ENCODE results near the gene UNC79. TPM values are rescaled to one million over a fixed set of nuclear protein-coding genes. Genes with fewer than 3 reads are reported as not detected.

The UNC79 gene
- total RNA-seq, 2 donors from 2014 or later = 0.05 to 0.09 TPM

DNA sequence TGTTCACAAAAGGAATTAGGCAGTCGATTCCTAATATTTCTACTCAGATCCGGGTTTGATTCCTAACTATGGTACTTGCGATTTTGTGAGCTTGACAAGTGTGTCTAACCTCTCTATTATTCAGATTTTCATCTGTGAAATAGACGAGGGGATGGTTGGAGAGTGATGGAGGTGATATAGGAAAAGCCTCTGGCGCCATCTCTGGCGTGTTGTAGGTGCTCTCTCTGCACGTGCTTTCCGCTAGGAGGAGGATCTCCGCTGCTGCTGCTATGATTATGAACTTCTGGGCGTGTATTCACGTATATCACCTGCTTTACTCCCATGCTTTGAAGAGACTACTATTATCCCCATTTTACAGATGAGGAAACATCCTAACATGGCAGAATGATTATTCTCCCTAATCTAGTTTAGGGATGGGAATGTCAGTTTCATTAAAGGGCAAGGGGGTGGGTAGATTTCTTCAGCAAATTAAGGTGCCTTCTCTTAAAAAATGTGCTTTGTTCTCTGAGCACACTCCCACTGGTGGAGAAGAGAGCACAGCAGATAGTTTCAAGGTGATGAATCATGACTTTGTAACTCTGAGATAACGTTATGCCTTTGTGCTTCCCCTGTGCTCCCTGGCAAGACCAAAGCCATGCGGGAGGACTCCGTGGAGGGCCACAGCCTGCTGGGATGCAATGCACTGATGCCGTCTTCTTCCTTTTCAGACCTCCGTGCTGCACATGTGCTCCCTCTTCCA lies 260.5 kb downstream of the UNC79 start:
- intact Hi-C loops (cut with DNase I) = no loop called here
- no peak for DNase-seq (ENCODE audit: low spot score)

DNA sequence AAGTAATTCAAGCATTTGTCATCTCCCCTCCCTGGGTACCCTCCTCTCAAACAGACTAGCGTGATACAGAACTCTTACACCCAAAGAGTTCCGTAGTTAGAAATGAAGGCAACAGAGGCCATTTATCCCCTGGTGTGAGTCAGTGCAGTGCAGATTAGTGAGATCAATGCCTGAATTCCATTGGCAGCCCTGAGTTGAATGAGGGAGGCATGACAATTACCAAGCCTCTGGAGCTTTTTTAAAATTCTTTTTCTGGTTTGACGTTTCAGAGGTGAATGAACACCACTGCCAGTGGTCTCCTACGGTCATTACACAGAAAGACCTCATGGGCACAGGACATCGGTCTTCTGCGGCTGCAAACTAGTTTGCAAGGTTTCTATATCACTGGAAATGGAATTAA lies 263.2 kb downstream of the UNC79 start:
- no peak for DNase-seq (ENCODE audit: low spot score)
- intact Hi-C loops (cut with DNase I) = no loop called here

DNA sequence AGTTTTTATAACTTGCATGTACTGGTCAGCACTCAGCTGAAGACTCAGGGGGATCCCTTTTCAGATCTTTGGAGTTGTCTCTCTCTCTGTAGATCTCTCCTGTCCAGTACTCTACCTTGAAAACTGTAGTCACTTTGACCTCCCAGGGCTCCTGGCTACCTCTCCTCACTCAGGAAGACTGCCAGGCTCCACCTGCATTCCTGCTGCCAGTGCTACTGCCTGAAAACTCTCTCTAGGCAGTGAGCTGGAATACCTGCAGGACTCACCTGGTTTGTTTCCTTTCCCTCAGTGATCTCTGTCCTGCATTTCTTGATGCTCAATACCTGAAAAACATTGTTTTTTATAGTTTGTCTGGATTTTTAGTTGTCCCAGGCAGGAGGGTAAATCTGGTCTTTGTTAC lies 270.2 kb downstream of the UNC79 start:
- DNase-seq (ENCODE audit: low spot score) = no peak
- intact Hi-C loops (cut with DNase I) = no loop called here

DNA sequence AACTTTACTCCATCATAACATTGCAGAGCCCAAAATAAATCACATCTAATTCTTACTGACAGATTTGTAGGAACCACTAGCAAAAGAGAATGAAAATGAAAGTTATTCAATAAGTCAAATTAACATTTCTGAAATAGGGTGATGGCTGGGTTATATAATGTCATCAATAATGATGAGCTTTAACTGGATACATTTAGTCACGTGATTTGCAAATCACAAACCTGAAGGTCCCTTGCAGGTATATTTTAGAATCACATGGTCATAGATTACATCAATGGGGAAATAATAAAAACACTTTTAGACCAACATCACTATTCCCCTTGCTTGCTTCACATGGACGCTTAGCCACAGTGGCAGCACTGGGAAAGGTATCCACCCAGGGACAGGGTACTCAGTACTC lies 270.8 kb downstream of the UNC79 start:
- DNase-seq (ENCODE audit: low spot score) = no peak
- intact Hi-C loops (cut with DNase I) = no loop called here

DNA sequence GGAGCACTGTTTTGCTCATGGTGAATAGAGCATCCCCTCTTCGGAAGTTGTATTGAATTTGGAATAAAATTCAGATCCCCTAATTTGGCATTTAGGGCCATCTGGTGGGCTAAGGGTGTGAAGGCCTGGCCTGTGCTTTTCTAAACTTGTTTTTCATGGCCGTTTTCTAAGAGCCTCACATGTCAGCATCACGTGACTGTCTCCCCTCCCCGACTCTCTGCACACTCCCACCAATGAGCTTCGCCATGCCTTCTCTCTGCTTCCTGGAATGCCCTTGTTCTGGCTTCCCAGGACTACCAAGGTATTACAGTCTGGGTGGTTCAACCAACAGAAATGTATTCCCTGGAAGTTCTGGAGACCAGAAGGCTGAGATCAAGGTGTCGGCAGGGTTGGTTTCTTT lies 272.2 kb downstream of the UNC79 start:
- no peak for DNase-seq (ENCODE audit: low spot score)
- intact Hi-C loops (cut with DNase I) = no loop called here

DNA sequence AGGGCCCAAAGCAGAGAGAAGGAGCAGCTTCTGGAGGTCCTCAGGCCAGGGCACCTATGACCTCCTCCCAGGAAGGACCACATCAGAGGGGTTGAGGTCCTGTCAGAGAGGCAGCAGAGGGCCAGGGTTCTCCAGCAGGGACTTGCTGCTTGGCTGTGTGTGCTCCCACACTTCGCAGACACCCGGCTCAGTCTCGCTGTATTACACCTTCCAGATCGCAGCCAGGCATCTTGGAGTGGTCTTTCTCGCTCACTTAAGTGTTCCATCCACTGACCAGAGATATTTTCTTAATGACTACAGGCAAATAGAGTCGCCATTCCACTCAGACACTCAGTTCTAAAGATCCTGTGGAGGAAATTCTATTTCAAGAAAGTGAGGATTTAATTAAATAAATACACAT lies 273.2 kb downstream of the UNC79 start:
- intact Hi-C loops (cut with DNase I) = no loop called here
- DNase-seq (ENCODE audit: low spot score) = no peak

DNA sequence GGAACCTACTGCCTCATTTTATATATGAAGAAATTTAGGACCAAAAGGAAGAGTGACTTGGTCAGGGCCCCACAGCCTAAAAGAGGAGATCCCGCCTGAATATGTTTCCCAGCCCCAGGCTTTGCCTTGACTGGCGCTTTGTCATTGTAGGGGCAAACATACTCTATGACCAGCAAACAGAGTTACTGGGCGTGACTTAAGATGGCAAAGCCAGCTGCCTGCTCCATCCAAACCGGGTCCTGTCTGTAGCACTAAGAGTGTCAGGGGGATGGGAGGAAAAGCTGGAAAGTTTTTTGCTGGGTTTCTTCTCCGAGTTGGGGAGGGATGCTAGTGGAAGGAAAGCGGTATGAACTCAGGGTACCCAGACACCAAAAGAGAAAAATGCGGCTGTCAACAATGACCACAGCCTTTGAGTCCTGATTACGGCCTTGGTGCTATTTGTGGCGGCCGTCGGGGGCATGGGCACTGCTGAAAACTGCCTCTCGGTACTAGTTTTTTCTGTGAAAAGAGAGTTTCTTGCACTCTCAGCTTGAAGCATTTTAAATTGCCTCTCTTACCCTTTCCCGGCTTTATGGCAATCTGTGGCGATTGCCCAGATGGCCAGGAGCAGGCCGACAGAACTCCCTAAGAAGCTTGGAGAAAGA lies 274.9 kb downstream of the UNC79 start:
- no peak for DNase-seq (ENCODE audit: low spot score)
- intact Hi-C loops (cut with DNase I) = no loop called here

DNA sequence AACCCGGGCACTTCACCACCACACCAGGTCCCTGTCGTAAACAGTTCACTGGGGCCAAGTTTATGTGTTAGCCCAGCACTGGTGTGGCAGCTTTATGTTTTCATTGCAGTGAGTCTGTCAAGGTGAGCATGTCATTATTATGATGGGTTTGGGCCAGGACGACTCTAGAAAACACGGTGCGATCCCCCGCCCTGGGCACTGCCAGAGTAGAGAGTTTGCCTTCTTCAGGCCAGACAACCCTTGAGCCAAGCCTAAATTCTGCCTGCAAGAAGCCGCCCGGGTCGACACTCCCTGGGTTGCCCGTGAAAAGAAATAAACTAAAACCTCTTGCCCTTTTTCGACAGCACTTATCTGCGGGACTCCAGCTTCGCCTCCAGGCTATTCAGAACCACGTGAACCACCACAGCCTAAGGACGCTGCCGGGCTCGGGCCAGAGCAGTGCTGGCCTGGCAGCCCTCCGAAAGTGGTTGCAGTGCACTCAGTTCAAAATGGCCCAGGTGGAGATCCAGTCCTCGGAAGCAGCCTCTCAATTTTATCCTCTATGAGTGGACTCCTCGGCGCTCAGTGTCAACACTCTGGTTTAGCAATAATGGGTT lies 275.7 kb downstream of the UNC79 start:
- DNase-seq (ENCODE audit: low spot score) = no peak
- intact Hi-C loops (cut with DNase I) = no loop called here

DNA sequence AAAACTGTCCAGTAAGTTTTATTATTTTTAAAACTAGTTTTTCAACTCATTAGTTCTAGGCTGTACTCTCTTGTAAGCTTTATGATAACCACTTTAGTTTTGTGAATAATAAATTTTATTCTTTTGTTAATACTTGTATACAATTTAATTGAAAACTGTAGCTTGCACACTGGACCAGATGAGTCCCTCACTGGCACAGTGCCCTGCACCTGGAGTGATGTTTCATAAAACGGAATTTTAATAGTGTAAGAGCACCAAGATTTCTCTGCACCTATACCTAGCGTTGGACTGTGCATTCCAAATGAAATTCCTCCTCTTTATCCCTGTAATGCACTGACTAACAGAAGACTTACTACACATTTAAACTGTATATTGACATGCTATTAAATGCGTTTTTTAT lies 276.7 kb downstream of the UNC79 start:
- intact Hi-C loops (cut with DNase I) = no loop called here
- no peak for DNase-seq (ENCODE audit: low spot score)

DNA sequence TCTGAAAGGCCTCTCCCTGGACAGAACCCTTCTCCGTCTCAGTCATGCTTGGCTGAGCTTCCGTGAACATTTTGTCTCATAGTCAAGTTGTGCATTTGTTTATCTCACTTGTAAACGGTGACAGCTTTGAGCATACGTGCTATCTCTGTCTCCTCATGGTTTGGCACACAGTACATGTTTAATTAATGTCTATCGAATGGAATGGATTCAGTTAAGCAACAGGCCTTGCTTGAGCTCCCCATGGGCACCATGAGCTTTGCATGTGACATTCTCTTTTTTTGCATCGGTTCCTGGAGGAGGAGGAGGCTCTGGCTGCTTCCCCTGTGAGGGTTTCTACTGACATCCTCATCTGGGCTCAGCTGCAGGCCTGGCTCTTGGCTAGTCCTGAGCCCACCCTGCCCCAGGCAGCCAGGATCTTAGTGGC lies 277.6 kb downstream of the UNC79 start:
- intact Hi-C loops (cut with DNase I) = no loop called here
- DNase-seq (ENCODE audit: low spot score) = no peak

DNA sequence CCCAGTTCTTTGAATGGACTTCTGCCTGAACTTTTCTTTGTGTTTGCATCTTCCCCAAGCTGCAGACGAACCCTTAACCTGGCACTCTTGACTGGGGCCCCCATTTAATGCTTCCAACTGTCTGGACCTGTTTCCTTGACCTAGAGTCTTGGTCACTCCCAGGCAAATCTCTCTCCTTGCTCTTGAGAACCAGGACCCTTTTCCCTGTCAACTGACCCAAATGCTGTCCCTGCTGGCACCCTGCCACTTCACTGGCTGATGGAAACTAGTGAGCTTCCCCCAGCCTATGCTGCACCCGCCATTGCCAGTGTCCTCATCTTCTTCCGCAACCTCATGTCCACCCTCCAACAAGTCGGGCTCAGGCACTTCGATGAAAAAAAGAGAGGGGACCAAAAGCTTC lies 278.1 kb downstream of the UNC79 start:
- intact Hi-C loops (cut with DNase I) = no loop called here

DNA sequence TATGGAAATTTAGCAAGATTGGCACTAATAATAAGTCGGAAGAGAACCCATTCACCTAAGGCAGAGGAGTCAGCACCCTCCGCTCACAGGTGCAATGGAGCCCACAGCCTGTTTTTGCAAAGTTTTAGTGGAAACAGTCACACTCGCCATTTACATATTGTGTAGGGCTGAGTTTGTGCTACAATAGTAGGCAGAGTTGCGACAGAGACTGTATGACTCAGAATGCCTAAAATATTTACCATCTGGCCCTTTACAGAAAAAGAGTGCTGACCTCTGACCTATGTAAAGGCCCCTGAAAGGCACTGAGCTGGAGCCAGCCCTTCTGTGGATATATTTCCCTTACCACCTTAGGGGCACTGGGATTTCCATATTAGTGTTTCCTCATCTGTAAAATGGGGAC lies 278.5 kb downstream of the UNC79 start:
- no peak for DNase-seq (ENCODE audit: low spot score)
- intact Hi-C loops (cut with DNase I) = no loop called here

More for the DNA sequence above, 278.1 kb downstream of the UNC79 start:
- no peak for DNase-seq (ENCODE audit: low spot score)

DNA sequence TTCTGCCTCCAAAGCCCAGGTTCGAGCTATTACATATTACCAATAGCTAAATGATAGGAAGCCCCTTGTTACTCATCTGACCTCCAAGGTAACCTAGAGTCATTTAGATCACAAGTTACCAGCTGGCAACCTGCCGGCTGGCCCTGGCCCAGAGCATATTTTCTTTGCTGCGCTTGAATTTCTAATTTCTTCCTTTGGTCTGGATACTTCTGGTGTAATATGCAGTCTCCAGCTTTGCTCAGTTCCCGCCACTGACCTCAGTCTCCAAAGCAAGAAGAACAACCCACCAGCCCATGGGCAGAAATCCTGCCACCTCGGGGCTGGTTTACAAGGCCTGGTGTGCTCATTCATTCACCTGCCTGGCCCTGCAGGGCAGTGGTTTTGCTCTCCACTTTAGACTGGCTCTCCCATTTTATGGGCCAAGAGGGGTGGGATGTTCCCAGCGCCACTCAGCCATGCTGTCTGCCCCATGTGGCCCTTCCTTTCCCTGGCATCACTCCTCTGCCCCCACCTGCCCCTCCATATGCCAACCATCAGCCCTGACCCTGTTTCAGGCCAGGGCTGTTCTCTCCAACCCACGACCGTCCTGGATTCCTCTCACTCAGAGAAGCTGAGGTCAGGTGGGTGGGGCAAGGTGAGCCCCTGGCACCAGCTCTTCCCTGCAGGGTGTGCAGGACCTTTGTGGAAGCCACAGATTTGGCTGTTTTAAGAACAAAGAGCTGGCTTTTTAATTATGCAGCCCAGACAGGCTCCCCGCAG lies 281.5 kb downstream of the UNC79 start:
- intact Hi-C loops (cut with DNase I) = no loop called here
- no peak for DNase-seq (ENCODE audit: low spot score)

DNA sequence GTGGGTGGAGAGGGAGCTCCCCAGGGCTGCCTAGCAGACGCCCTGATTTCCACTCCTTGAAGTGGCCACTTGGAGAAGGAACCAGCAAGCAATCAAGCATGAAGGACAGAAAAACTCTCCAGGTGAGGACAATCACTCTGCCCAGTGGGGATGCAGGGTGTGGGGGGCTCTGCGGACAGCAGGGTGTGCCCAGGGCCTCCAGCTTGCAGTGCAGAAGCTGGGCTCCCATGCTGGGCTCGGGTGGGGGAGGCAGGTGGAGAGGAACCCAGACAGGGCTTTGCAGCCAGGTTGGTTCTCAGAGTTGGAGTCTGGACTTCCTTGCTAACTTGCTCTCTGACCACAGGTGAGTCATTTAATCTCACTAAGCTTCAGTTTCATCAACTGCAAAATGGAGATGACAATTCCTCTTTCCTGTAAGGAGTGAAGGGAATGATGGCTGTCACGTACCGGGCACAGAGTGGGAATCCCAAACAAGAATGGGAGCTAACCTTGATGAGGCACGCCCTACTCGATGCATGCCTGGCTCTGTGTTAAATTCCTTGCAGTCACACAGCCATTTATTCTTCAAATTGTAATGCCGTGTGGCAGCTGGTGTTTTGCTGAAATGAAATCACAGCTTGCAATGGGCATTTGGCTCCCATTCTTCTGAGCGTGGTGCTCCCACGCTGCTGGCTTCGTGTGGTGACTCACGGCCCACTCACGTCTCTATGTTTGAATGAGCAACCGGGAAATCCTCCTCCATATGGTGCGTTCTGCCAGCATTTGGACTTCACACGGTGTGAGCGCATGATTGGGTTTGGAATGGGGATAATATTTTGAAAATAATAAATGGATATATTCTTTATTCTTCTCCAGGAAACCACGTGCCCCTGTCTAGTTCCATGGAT lies 282.3 kb downstream of the UNC79 start:
- intact Hi-C loops (cut with DNase I) = no loop called here

DNA sequence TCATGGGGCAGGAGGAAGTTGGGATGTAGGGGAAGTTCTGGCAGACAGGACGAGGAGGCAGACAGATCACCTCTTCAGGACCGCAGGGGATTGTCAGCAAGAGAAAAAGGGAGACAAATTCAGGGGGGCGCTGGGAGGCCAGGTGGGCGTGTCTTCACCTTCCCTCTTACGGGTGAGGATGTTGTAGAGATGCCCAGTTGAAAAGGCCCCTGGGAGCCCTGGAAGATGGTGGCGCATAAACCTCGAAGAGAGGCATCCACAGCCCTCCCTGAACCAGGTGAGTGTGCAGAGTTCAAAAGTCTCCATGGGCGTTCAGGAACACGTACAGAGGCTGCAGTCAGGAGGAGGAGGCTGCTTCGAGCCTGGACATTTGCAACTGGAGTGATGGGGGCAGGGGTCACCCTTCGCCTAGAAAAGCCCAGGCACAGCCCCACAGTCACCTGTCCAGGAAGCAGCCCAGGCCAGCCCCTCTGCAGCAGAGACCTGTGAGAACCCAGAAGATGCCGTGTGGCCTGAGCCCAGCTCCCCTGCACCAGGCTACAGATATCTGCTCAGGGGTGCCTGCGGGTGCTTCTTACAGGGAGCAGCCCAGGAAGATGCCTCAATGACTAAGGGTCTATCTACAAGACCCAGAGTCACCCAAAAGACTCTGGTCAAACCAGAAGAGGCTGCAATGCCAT lies 283.1 kb downstream of the UNC79 start:
- DNase-seq (ENCODE audit: low spot score) = no peak
- intact Hi-C loops (cut with DNase I) = no loop called here

More for the DNA sequence above, 282.3 kb downstream of the UNC79 start:
- no peak for DNase-seq (ENCODE audit: low spot score)

DNA sequence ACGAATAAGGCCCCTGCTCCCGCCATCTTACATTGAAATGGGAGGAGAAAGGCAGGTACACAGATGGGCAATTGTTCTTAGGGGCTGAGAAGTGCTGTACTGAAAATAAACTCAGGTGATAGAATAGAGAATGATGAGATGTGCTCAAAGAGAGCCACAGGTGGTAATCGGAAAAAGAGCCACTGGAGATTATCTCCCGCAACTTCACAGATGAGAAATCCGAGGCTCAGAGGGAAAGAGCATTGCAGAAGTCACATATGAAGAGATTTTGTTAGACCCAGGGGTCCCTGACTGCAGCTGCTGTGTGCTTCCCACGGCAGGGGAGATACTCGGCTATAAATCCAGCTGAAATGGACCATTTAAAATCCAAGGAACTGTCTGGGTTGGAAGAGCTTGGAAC lies 283.9 kb downstream of the UNC79 start:
- no peak for DNase-seq (ENCODE audit: low spot score)

DNA sequence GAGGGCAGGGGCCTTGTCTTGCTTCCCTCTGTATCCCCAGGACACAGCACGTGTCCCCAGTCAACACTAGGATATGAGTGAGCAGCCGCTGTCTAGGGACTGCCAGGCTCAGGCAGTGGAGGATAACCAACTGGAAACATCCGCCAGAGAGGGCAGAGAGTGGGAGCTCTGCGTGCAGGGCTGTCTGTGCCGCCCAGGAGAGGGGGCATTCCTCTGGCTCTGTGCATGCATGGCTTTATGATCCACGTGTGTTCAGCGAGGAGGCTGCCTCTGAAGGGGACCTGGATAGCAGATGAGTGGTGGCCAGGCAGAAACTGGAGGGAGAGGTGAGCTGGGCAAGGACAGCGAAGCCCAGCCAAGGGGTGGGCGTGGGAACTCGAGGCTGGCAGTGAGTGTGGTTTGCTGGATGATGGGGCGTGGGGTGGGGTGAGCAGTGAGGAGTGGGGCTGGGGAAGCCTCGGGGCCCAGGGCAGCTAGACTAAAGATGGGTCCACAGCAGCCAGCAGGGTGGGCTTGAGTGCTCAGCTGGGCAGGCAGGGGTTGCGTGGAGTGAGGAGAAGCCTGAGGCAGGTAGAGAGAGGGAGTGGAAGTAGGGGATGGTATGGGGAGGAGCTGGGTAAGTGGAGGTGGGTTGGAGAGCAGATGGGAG lies 284.7 kb downstream of the UNC79 start:
- DNase-seq (ENCODE audit: low spot score) = no peak
- intact Hi-C loops (cut with DNase I) = no loop called here

More for the DNA sequence above, 283.9 kb downstream of the UNC79 start:
- intact Hi-C loops (cut with DNase I) = no loop called here
